ENCODE results near the gene MXRA7.
A peak's percentile ranks its signal among the peaks of the same experiment; 100 is the strongest.
"Not testable (repeated sequence)": the region's sequence is repeated elsewhere in the genome, so short reads cannot be mapped to it uniquely, and the experiment has no call there.

Gene MXRA7

DNA sequence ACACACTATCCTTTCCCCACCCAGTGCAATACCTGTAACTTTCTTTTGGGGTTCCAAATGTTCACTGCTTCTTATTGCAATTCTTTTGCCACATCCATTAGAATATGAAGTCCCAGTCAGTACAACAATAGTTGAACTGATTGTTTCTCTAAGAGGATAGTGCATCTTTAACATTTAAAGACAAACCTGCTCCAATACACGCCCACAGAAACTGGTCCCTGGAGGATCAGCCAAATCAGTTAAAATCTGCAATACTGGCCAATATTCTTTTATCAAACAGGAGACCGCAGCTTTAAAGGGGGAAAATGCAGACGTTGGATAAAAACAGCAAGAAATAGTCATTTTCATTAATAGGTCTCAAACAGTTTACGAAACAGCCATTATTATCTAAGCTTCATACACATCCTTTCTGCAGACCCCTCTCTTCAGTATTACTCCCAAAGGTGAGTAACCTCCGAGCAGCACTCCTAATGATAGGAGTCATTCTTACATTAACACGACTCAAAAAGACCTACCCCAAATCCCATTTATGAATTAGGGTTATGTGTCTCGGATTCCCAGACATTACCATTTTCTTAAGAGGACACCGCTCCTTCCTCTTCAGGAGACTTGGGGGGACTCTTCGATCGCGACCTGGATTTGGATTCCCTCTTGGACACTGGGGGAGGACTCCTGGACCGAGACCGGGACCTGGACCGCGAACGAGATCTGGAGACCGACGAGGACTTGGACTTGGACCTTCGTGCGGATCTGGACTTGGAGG, 25.0 kb upstream of the MXRA7 start:
- DNase-seq: no peak

DNA sequence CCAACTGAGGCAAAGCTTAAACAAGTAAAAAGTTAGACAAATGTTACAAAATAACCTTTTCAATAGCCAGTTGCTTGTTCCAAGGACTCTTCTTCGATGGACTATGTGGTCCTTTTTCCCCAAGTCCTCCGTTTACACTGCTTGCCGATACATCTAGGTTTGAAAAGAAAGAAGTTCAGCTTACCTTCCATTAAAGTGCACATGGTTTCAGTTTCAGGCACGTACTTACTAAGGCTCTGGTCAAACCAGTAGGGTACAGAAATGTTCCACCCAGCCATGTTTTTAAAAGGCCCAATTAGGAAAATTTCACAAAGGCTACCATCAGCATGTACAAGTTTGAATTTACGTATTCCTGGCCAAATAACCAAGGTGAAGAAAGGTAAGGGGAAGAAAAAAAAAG, 24.2 kb upstream of the MXRA7 start:
- DNase-seq: no peak

DNA sequence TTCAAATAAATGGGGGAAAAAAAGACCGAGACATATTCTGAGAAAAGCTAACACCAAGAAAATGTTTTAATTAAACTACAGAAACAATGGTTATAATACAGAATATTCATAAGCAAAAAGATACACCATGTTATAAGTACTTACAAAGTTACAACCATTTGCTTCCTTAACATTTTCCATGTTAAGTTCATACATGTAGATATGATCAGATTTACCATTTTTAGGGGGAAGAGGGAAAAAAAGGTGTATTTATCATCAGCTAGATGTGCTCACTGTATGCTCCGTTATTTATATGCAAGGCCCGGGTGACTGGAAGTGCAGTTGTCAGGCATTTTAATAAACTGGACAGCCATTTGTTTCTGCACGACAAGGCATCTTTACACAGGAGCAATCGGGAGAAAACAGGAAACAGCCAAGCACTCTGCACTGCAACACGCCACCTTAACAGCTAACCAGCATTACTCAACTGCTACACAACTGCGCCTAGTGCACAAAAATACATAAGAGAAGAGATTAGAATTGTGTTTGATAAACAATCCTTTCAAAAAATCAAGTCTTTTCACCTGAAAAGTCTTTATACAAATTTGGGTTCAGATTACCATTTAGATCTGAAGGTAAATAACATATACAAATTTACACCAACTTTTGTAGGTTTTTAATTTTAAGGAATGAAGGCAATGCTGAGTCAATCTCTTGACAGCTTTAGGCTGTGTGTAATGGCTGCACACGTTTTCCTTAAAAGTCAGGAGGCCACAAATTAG, 23.5 kb upstream of the MXRA7 start:
- no peak for DNase-seq

DNA sequence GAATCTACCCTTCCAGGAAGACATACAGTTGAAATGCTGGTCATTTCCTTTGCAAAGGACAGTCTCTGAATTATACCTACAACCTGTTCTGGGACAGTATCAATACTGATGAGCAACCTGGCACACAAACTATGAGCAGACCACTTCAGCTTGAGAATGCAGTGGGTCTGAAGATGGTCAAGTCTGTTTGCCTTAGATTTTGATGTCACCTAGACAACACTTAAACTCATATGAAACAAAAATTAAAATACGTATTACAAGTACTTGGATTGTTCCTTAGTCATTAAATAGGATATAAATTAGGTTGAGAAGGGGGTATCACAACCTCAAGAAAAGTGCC, 22.8 kb upstream of the MXRA7 start:
- no peak for DNase-seq

DNA sequence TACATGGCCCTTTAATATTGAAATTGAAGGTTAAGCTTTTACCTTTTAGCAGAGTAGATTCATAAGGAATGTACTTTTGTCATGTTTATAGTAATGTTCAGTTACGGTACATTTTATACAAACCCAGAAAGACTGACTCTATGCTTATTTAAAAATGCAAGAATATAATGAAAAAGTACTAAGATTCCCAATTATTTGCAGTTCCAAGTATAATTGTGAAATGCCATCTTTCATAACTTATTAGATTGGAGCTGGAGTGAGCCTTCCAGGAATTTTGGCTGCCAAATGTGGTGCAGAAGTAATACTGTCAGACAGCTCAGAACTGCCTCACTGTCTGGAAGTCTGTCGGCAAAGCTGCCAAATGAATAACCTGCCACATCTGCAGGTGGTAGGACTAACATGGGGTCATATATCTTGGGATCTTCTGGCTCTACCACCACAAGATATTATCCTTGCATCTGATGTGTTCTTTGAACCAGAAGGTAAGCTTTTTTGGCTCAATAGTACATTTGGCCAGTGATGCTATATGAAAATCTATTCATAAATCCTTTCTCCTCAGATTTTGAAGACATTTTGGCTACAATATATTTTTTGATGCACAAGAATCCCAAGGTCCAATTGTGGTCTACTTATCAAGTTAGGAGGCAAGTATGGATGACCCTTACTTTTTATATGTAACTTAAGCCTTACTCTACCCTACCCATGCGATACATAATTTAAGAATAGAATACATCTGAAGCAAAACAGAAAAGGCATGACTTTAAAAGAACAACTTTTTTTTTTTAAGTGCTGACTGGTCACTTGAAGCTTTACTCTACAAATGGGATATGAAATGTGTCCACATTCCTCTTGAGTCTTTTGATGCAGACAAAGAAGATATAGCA, 22.2 kb upstream of the MXRA7 start:
- no peak for DNase-seq

DNA sequence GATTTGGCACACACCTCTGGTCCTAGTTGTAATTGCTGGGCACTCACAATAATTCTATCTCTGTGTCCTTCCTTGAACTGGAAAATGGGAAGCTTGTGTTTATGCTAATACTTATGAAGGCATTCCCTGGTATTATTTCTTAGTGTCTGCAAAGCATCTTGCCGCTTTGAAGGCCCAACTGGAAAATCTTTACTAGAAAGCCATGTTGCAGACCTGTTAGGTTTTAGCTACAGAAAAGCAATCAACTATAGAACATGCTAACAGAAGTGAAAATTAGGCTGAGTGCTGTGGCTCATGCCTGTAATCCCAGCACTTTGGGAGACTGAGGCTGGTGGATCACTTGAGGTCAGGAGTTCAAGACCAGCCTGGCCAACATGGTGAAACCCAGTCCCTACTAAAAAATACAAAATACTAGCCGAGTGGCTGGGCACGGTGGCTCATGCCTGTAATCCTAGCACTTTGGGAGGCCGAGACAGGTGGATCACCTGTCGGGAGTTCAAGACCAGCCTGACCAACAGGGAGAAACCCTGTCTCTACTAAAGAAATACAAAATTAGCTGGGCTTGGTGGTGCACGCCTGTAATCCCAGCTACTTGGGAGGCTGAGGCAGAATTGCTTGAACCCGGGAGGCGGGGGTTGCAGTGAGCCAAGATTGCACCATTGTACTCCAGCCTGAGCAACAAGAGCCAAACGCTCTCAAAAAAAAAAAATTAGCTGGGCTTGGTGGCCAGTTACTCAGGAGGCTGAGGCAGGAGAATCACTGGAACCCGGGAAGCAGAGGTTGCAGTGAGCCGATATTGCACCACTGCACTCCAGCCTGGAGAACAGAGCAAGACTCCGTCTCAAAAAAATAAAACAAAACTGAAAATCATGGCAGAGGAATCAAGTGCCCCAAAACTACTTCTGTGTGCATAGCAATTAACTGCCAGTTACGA, 21.3 kb upstream of the MXRA7 start:
- not testable (repeated sequence) for DNase-seq

DNA sequence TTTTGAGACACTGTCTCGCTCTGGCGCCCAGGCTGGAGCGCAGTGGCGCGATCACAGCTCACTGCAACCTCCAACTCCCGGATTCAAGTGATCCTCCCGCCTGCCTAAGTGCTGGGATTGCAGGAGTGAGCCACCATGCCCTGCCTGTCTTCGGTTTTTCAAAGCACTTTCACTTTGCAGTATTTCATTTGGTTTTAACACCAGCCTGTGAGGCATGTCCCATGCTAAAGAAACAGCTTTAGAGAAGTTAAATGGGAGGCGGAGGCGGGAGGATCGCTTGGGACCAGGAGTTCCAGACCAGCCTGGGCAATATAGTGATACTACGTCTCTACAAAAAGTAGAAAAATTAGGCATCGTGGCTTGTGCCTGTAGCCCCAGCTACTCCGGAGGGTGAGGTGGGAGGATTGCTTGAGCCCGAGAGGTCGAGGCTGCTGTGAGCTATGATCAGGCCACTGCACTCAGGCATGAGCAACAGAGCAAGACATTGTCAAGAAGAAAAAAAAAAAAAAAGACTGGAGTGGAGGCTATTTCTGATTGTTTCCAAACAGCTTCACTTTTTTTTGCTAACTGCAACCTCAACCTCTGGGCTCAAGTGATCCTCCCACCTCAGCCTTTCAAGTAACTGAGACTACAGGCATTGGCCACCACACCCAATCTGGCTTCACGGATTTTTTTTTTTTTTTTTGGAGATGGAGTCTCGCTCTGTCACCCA, 17.1 kb upstream of the MXRA7 start:
- DNase-seq: no peak

DNA sequence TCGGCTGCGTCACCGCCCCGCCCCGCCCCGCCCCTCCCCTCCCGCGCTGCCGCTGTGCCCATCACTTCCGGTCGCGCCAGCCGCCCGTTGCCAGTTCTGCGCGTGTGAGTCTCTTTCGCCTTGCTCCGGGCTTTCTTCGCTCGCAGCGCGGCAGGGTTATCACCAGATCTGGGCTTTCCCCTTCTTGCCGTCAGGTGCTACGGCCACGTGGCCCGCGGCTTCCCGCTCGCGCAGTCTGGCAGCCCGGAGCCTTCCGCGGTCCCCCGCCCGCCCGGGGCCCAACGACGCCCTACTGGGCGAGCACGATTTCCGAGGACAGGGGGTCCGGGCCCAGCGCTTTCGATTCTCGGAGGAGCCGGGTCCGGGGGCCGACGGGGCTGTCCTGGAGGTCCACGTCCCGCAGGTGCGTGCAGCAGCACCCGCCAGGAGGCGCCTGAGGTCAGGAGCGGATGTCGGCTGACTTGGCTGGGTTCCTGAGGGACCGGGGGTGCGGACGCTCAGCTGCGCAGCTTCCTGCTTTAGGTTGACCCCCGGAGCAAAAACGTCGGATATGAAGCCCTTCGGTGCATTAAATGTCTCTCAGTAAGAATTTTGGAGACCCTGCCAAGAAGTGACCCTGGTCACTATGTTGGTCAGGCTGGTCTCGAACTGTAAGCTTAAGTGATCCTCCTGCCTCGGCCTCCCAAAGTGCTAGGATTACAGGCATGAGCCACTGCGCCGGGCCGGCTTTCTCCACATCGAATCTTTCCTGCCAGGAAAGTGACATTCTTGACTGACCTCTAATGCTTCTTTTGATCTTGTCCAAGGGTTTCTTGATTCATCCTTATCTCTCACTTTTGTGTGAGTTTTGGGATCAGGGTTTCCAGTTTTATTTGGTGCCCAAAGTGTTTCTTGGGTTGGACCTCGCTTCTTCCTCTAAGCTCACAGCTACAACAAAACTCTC, 16.3 kb upstream of the MXRA7 start, which contains the start of gene METTL23:
TSS of gene METTL23 (plus strand) at position 64 of the 943 bp plus-strand sequence. CDS start 2,872 bp downstream, outside the sequence.
- peak; percentile 94 for DNase-seq

DNA sequence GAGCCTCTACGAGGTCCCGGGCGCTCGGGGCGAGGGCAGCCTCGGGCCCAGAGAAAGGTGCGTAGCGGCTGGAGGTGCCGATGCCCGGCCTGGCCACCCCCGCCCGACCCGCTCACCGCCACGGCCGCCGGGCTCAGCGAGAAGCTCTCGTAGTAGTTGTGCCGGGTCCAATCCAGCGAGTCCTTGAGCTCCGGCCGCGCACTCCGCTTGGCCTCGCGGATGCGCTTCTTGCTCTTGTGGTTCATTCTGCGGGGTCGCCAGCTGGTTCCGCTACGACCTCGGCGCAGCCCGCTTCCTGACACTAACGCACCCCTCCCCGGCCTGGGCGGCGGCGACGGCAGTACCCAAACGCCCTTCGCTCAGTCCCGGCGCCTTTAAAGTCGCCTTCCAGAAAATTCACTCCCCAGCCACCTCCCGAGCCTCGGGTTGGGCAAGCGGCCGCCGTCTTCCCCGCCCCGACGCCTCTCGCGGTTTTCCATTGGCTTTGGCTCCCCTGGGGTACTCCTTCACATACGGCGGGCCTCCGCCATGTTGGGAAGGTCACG, 15.5 kb upstream of the MXRA7 start, which contains the start of gene JMJD6:
TSS of gene JMJD6 (minus strand) at position 376 of the 545 bp plus-strand sequence. CDS start at position 245, 131 bp downstream.
- DNase-seq: no peak

DNA sequence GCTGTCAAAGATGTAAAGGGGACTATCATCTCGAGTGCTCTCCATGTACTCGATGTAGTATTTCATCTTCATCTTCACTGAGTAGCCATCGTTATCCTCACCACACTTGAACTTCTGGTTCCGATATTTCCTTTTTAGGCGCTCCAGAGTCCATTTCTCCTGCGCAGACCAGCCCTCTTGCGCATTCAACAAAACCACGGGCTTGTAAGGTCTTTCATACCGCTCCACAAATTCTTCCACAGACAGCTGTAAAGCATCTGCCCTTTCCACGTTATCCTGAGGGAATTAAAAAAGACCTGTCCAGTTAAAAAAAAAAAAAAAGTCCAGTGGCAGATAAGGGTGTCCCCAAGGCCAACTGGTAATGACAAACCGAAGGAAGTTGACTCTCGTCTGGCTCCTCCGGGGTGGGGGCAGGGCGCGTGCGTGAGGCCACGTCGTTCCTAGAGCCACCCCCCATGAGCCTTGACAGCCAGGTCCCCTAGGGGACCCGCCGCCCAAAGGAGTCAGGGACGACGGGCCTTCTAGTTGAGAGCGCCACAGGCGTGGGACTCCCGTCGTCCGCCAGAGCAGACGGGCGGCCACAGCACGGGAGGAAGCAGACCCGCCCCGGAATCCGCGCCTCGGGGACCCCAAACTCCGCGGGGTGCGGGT, 14.9 kb upstream of the MXRA7 start:
- peak; percentile 60 for DNase-seq

DNA sequence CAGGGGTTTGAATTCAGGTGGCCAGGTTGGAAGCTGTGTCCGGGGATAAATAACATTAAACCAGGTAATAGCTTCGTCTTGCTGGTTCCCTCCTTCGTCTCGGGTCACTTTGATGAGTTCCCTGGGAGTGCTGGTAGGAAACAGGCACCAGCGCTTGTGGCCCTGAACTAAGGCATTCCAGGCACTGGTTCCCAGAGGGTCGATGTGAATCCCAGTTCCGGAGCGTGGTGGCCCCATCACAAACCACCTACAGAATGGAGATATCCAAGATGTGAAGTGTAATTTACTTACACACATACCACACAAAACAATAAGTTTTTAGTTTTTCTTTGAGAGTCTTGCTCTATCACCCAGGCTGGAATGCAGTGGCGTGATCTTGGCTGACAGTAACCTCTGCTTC, 13.0 kb upstream of the MXRA7 start:
- no peak for DNase-seq

DNA sequence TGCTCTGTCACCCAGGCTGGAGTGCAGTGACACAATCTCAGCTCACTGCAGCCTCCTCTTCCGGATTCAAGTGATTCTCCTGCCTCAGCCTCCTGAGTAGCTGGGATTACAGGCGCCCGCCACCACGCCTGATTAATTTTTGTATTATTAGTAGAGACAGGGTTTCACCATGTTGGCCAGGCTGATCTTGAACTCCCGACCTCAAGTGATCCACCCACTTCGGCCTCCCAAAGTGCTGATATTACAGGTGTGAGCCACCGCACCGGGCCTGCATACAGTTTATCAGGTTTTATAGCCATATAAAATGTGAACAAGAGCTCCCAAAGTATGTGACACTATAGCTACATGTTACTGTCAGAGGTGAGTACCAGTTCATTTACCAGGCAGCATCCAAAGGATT, 12.2 kb upstream of the MXRA7 start:
- not testable (repeated sequence) for DNase-seq

DNA sequence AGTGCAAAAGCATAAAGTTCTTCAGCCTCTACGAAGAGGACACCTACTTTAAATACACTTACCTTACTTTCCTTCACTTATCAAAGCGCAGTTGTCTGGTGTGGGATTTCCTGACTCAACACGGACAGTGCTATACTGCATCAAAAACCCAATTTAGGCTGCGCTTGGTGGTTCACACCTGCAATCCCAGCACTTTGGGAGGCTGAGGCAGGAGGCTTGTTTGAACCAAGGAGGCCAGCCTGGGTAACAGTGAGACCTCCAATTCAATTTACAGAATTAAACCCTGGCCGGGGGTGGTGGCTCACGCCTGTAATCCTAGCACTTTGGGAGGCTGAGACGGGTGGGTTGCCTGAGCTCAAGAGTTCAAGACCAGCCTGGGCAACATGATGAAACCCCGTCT, 11.5 kb upstream of the MXRA7 start:
- DNase-seq: no peak

DNA sequence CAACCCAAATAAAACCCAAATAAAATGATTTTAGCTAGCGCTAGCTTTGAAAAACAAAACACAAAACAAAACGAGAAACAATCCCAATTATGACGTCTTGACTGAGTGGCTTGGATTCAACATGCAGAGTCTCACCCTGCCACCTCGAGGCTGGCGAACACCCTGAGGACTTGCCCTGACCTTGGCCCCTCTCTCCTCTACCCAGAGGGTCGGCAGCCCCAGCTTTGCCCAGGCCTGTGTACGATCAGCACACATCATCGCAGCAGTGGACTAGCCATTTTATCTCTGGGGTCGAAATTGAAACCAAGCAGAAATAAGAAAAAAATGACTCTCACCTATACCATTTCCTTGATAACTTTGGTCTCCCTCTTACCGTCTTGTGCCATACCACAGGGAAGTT, 10.7 kb upstream of the MXRA7 start:
- DNase-seq: no peak

DNA sequence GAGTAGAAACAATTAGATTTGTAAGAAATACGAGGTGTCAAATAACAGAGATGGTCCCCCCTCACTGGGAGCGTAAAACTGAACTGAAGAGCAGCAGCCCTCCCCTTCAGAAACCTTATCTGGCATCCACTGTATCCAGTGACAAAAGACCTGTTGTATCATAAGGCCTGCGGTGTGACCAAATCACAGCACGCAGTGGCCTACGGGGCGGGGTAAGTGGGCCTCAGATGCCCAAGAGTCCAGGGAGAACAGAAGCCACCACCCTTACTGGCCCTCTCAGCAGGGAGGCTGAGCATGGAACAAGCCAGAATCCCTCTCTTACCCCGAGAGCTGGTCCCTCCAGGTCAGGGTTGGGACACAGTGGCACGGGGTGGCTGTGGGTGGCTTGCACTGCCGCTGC, 10.2 kb upstream of the MXRA7 start:
- no peak for DNase-seq

DNA sequence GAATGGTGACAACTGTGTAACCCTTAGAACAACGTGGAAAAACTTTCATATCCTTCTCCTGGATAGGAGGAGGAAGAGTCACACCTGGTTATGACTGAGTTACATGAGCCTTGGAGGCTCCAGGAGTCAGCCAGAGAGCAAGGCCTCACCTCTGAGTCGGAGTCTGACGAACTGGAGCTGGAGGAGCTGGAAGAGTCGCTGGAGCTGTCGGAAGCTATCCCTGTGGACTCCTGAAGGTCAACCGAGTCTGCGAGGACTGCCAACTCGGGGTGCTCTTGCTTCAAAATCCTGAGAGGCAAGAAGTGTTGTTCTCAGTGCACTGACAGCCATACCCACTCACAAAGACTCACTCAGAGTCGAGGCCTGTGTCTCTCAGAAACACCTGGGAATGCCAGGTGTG, 9.4 kb upstream of the MXRA7 start:
- no peak for DNase-seq

DNA sequence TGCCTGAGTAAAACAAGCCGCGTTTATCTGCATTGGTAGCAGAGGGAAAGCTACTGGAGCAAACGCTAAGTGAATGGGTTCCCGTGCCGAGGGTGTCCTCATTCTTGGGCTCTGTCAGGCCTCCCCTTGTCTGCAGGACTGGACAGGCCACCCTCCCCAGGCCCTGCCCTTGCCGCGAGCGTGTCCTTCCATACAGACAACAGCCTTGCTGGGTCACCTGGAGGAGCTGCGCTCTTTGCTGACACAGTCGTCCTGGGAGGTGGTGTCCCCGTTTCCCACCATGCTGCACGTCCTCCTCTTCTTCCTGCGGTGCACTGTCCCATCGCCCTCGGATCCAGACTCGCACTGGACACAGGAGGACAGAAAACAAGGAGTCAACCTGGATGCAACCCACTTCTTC, 7.8 kb upstream of the MXRA7 start:
- no peak for DNase-seq

DNA sequence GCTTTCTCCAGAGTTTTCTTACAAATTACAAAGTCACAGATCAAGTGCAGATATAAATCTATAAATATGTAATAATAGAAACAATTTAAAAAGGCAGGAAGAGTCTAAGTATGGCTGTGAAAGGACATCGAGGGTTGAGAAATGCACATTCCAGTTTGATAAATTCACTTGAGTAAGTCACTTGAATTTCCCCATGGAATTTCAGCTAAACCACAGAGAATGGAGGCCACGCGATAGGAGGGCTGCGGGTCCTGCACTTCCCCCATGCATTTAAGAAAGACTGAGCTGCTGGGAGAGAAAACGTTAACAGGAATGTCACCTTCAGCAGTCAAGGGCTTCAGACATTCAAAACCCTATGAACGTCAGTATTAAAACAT, 6.1 kb upstream of the MXRA7 start:
- DNase-seq: no peak

DNA sequence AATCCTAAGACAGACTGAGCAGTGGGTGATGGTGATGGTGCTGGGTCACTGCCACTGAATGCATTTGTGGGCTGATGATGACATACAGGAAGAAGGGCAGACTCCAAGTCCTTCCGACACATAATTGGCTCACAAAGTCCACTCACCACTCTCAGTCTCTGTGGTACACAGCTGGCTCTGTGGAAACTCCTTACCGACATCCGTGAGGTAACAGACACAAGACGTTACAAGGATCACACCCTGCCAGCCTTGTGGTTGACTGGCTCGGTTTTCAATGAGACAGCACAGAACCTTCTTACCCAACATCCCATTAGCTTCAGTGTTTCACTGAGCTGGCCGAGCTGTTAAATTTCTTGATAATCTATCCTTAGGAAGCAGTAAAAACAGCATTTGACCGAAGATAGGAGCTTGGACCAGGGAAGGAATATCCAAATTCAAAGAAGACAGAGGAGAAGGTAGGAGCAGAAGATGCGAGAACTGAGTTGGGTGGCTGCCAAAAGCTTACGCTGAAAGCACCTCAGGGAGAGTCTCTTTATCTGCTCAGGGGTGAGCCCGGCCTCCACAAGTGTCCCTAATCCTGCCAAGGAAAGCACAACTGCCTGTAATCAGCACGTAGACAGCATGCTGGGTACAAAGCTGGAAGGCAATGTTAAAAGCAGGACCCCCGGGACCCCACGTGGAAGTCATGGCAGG, 5.5 kb upstream of the MXRA7 start:
- no peak for DNase-seq
